H9 (cell line): ENCODE data around the gene MCCC2. TPM values are rescaled to one million over a fixed set of nuclear protein-coding genes. Genes with fewer than 3 reads are reported as not detected.

Source experiments
- DNase-seq: peaks from one replicate; pipeline ENCODE4 v3.0.0-alpha.2; 2017
- H2AFZ ChIP-seq: one replicate; pipeline ENCODE4 v1.6.1; 2013; ENCODE audit warnings: mild to moderate bottlenecking, low read length, control low read depth, moderate library complexity
- H2AK5ac ChIP-seq: 2 replicates; pipeline ENCODE4 v1.6.1; 2013; ENCODE audit warnings: low read length, control low read depth, mixed read lengths; ENCODE audit not compliant: insufficient read length
- H2BK120ac ChIP-seq: one replicate; pipeline ENCODE4 v1.6.1; 2013; ENCODE audit warnings: low read depth, mild to moderate bottlenecking, low read length, control low read depth, inconsistent platforms; ENCODE audit not compliant: poor library complexity, severe bottlenecking
- H2BK12ac ChIP-seq: 2 replicates; pipeline ENCODE4 v1.6.1; 2013; ENCODE audit warnings: low read length, control low read depth, mixed read lengths, low read depth; ENCODE audit not compliant: insufficient read length
- H2BK15ac ChIP-seq: 2 replicates; pipeline ENCODE4 v1.6.1; 2013; ENCODE audit warnings: low read depth, low read length, control low read depth
- H2BK20ac ChIP-seq: one replicate; pipeline ENCODE4 v1.6.1; 2013; ENCODE audit warnings: low read depth, mild to moderate bottlenecking, low read length, control low read depth, inconsistent platforms; ENCODE audit not compliant: poor library complexity, severe bottlenecking
- H2BK5ac ChIP-seq: 2 replicates; pipeline ENCODE4 v1.6.1; 2013; ENCODE audit warnings: low read length, control low read depth, mixed read lengths; ENCODE audit not compliant: insufficient read length
- H3K14ac ChIP-seq: 2 replicates; pipeline ENCODE4 v1.6.1; 2013; ENCODE audit warnings: low read length, control low read depth; ENCODE audit not compliant: insufficient read depth
- H3K18ac ChIP-seq: 2 replicates; pipeline ENCODE4 v1.6.1; 2013; ENCODE audit warnings: low read depth, mild to moderate bottlenecking, mixed read lengths, low read length, control low read depth; ENCODE audit not compliant: insufficient read length
- H3K23ac ChIP-seq: 2 replicates; pipeline ENCODE4 v1.6.1; 2013; ENCODE audit warnings: low read length, control low read depth, mixed read lengths, low read depth; ENCODE audit not compliant: insufficient read length
- H3K23me2 ChIP-seq: 2 replicates; pipeline ENCODE4 v1.6.1; 2013; ENCODE audit warnings: low read depth, mild to moderate bottlenecking, mixed read lengths, low read length, control low read depth; ENCODE audit not compliant: insufficient read length, poor library complexity, severe bottlenecking
- H3K27ac ChIP-seq: 2 replicates; pipeline ENCODE4 v1.5.1; 2013; ENCODE audit warnings: low read length, control low read depth, mixed read lengths, low read depth; ENCODE audit not compliant: insufficient read length
- H3K27me3 ChIP-seq: 2 replicates; pipeline ENCODE4 v1.6.1; 2013; ENCODE audit warnings: low read length, control low read depth, inconsistent platforms; ENCODE audit not compliant: insufficient read depth
- H3K4ac ChIP-seq: 2 replicates; pipeline ENCODE4 v1.6.1; 2013; ENCODE audit warnings: low read depth, mild to moderate bottlenecking, control low read depth, inconsistent platforms, low read length, moderate library complexity
- H3K4me1 ChIP-seq: 2 replicates; pipeline ENCODE4 v1.6.1; 2013; ENCODE audit warnings: low read length, control low read depth, inconsistent platforms; ENCODE audit not compliant: insufficient read depth
- H3K4me2 ChIP-seq: 2 replicates; pipeline ENCODE4 v1.6.1; 2013; ENCODE audit warnings: low read length, control low read depth, mixed read lengths; ENCODE audit not compliant: insufficient read length, insufficient read depth
- H3K56ac ChIP-seq: 2 replicates; pipeline ENCODE4 v1.6.1; 2013; ENCODE audit warnings: low read depth, mild to moderate bottlenecking, mixed read lengths, low read length, control low read depth; ENCODE audit not compliant: insufficient read length
- H3K79me1 ChIP-seq: 2 replicates; pipeline ENCODE4 v1.6.1; 2013; ENCODE audit warnings: low read depth, mild to moderate bottlenecking, moderate library complexity, low read length, control low read depth, inconsistent platforms; ENCODE audit not compliant: insufficient read depth, poor library complexity, severe bottlenecking
- H3K79me2 ChIP-seq: 2 replicates; pipeline ENCODE4 v1.6.1; 2013; ENCODE audit warnings: low read length, control low read depth, inconsistent platforms; ENCODE audit not compliant: insufficient read depth
- H3K9ac ChIP-seq: 2 replicates; pipeline ENCODE4 v1.6.1; 2013; ENCODE audit warnings: low read length, control low read depth, mixed read lengths; ENCODE audit not compliant: insufficient read length; ENCODE audit errors: extremely low read depth
- H3K9me3 ChIP-seq: one replicate; pipeline ENCODE4 v1.6.1; 2013; ENCODE audit warnings: low read depth, low read length, inconsistent platforms; ENCODE audit not compliant: control insufficient read depth
- H3T11ph ChIP-seq: one replicate; pipeline ENCODE4 v1.6.1; 2013; ENCODE audit warnings: mild to moderate bottlenecking, low read length, control low read depth, inconsistent platforms
- H4K20me1 ChIP-seq: one replicate; pipeline ENCODE4 v1.6.1; 2013; ENCODE audit not compliant: control insufficient read depth, insufficient read length, insufficient read depth
- H4K5ac ChIP-seq: 2 replicates; pipeline ENCODE4 v1.6.1; 2013; ENCODE audit warnings: low read depth, mild to moderate bottlenecking, mixed read lengths, low read length, control low read depth; ENCODE audit not compliant: insufficient read length
- H4K8ac ChIP-seq: replicated peaks from 2 replicates; pipeline ENCODE4 v1.6.1; 2013; ENCODE audit warnings: low read length, control low read depth, mixed read lengths, low read depth; ENCODE audit not compliant: insufficient read length
- H4K91ac ChIP-seq: 2 replicates; pipeline ENCODE4 v1.6.1; 2013; ENCODE audit warnings: low read depth, mild to moderate bottlenecking, moderate library complexity, mixed read lengths, low read length, control low read depth; ENCODE audit not compliant: insufficient read length
- H3K27ac Mint-ChIP-seq, 3 experiments: 2 replicates in 2 of 3; 3 replicates in 1 of 3; pipeline ENCODE4 v1.8.0; 2020 to 2021; ENCODE audit warnings: mixed read lengths in 3 of 3, mild to moderate bottlenecking in 1 of 3, moderate library complexity in 1 of 3
- H3K27me3 Mint-ChIP-seq: 2 replicates; pipeline ENCODE4 v1.8.0; 2021; ENCODE audit warnings: low read depth, mild to moderate bottlenecking, moderate library complexity, mixed read lengths
- H3K36me3 Mint-ChIP-seq, 3 experiments: 2 replicates in 2 of 3; 3 replicates in 1 of 3; pipeline ENCODE4 v1.8.0; 2020 to 2021; ENCODE audit warnings: low read depth in 3 of 3, mixed read lengths in 3 of 3; ENCODE audit not compliant: insufficient read depth in 1 of 3
- H3K4me1 Mint-ChIP-seq, 2 experiments: 2 replicates each; pipeline ENCODE4 v1.8.0; 2020; ENCODE audit warnings: mixed read lengths in 2 of 2
- H3K4me3 Mint-ChIP-seq, 2 experiments: 2 replicates in 1 of 2; 3 replicates in 1 of 2; pipeline ENCODE4 v1.8.0; 2020 to 2021; ENCODE audit warnings: mild to moderate bottlenecking in 2 of 2, mixed read lengths in 2 of 2, moderate library complexity in 1 of 2
- H3K9me3 Mint-ChIP-seq, 2 experiments: 2 replicates in 1 of 2; 3 replicates in 1 of 2; pipeline ENCODE4 v1.8.0; 2020; ENCODE audit warnings: mild to moderate bottlenecking in 2 of 2, mixed read lengths in 2 of 2, moderate library complexity in 1 of 2
- WGBS: extraction: QIAGEN DNeasy Blood & Tissue Kit; methylation state at CpG from one replicate; pipeline ENCODE4 v1.1.7; 2013; ENCODE audit warnings: missing lambda C conversion rate, low lambda C conversion rate, mixed read lengths; ENCODE audit not compliant: insufficient read length; ENCODE audit errors: extremely low coverage; 5-methylcytosine and 5-hydroxymethylcytosine counted together
- total RNA-seq: library from RNA; stranded (reverse); gene quantifications from 2 replicates; pipeline ENCODE4 v1.2.1, GENCODE V29; 2021
- TF ChIP-seq, protein P1 (sequence below): fragments of 200-600 bp; sonication (generic); conservative IDR thresholded peaks from 3 replicates; pipeline ENCODE4 v1.8.0; 2021; ENCODE audit warnings: antibody characterized with exemption, mild to moderate bottlenecking

MCCC2 gene
- total RNA-seq, 1 experiment from 2014 or later, result 62.7 TPM

DNA sequence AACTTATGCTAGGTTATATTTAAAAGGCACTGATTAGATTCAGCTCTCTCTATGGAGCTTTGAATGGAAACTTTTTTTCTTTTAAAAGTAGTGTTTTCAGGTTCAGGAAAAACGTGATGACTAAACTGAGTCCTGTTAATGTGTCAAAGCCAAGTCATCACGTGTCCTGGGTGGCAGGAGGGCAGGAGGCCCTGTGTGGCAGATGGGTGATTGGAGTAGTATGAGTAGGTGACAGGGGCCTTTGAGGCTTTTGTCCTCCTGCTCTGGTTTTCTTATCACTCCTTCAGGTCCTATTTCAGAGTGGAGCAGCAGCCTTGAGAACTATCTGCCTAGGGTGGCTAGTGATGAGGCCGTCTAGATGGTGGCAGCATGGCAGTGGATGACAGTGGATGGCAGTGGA, 114.3 kb downstream of the MCCC2 start:
- Histone ChIP-seq H2AK5ac (no peak overlapping the region), H3K9me3 (no peaks in the 10 kb centered on the region), H3K56ac (no peak overlapping the region), H3K79me2 (no peaks in the 10 kb centered on the region), H2BK15ac (no peak overlapping the region), H4K20me1 (no peaks in the 10 kb centered on the region), H2BK20ac (no peak overlapping the region), H4K91ac (no peak overlapping the region), H3T11ph (no peak overlapping the region), H2BK5ac (no peak overlapping the region), H3K27me3 (no peaks in the 10 kb centered on the region), H4K5ac (no peak overlapping the region), H4K8ac (no peak overlapping the region), H3K79me1 (no peaks in the 10 kb centered on the region), H3K4ac (no peak overlapping the region), H2BK120ac (no peak overlapping the region), H3K9ac (no peak overlapping the region), H3K14ac (no peak overlapping the region), H2BK12ac (no peak overlapping the region), H2AFZ (no peak overlapping the region), H3K23ac (no peak overlapping the region), H3K23me2 (no peaks in the 10 kb centered on the region), H3K27ac (no peak overlapping the region), H3K4me2 (no peak overlapping the region), H3K4me1 (no peaks in the 10 kb centered on the region), H3K18ac (no peak overlapping the region)
- Mint-ChIP-seq H3K27me3 (peaks cover 5% of the 10 kb centered on the region), H3K4me1 (peaks cover 11 to 14% of the 10 kb centered on the region in 2 experiments), H3K36me3 (no peaks in the 10 kb centered on the region), H3K9me3 (no peaks in the 10 kb centered on the region), H3K4me3 (no peak overlapping the region), H3K27ac (no peak overlapping the region)
- TF ChIP-seq, protein P1, sequence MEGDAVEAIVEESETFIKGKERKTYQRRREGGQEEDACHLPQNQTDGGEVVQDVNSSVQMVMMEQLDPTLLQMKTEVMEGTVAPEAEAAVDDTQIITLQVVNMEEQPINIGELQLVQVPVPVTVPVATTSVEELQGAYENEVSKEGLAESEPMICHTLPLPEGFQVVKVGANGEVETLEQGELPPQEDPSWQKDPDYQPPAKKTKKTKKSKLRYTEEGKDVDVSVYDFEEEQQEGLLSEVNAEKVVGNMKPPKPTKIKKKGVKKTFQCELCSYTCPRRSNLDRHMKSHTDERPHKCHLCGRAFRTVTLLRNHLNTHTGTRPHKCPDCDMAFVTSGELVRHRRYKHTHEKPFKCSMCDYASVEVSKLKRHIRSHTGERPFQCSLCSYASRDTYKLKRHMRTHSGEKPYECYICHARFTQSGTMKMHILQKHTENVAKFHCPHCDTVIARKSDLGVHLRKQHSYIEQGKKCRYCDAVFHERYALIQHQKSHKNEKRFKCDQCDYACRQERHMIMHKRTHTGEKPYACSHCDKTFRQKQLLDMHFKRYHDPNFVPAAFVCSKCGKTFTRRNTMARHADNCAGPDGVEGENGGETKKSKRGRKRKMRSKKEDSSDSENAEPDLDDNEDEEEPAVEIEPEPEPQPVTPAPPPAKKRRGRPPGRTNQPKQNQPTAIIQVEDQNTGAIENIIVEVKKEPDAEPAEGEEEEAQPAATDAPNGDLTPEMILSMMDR, result no peak
- no CpG with 5 or more reads among the region's 3 CpGs for WGBS
- no peak for DNase-seq
